Midbrain (tissue), 1 donor: ENCODE measurements around the gene BICDL2.

Source experiments
- DNase-seq: peaks from one replicate; lab custom pipeline; 2025; lab: John Stamatoyannopoulos, UW

BICDL2 gene

GRCh38 chr16:3009568-3010390, 27.0 kb downstream of the BICDL2 start:
- no peak for DNase-seq

DNA sequence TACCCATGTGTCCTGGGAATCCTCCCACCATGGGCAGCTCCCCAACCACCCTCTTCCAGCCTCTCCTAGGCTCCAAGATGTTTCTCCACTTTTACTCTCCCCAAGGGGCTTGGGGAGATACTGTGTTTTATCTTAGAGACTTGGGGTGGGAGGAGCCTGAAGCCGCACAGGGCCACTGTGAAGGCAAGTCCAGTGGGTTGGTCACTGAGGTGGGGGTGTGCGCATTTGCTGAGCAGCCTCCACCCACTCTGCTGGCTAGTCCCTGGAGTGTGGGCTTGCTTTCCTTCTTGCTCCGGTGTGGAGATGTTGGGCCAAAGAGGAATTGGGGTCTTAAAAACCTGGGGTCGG, 28.1 kb downstream of the BICDL2 start:
- no peak for DNase-seq

DNA sequence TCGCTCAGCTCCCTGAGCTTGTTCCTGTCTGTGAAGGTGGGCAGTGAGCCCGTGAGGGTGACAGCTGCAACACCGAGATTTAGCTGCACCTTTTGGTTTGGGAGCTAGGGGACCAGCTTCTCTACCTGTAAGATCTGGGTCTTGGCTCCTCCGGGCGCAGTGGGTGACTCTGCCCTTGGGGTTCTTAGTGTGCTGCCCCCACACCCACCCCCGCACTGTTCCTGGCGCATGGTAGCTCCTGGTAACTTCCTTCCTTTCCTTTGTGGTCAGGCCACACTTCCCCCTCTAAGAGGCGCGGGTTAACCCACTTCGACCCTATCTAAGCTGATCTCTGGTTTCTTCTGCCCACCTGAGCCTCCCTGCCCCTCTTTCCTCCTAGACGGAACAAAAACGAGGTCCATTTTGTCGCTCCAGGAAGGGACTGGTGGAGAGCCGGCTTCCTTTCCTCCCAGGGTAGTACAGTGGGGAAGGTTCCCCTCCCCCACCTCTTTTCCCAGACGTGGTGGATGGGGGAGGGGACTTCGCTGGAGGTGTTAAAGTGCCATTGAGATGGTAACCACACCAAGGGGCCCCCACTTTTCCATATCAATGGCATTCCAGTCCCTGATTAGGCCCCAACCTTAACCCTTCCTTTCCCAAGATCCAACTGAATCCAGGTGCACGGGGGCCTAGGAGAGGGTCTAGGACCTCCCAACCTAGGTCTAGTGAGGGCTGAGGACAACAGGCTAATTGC, 28.6 kb downstream of the BICDL2 start:
- no peak for DNase-seq

DNA sequence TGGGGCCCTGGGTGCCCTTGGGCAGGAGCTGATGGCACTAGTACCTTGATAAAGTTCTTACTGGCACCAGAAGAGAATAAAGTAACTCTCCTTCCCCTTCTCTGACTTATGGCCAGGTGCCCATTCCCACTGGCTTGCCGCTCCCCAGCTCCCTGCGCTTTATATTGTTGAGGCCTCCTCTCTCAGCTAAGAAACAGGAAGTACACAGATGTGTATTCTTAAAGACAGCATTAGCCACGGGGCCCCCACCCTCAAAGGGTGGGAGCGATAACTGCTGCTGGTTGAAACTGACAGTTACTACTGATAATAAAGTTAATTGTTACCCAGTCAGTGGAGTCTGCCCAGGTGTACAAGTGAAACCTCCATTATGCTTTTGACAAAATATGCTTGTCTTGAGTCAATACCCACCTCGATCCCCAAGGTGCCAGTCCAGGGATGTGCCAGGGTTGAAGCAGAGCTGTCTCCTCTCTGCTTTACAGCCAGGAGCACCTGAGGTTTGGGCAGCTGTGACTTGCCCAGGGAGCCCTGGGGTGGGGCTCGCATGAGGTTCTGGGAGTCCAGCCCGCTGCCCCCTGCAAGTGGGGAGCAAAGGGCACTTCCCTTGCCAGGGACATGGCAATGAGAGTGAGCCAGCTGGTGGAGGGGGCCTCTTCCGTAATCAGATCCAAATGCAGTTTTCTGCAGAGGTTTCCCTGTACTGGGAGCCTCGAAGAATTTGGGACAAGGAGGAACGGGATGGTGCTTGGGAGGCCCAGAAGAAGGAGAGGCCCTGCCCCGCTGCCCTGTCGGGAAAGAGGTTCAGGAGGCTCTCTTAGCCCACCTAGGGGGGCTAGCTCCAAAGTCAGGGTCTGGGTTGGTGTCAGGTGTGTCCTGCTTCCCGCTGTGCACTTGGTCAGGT, 29.4 kb downstream of the BICDL2 start:
- no peak for DNase-seq

- no peak for DNase-seq
These were observed 31.9 kb downstream of the BICDL2 start for GRCh38 chr16:3004781-3005284.

DNA sequence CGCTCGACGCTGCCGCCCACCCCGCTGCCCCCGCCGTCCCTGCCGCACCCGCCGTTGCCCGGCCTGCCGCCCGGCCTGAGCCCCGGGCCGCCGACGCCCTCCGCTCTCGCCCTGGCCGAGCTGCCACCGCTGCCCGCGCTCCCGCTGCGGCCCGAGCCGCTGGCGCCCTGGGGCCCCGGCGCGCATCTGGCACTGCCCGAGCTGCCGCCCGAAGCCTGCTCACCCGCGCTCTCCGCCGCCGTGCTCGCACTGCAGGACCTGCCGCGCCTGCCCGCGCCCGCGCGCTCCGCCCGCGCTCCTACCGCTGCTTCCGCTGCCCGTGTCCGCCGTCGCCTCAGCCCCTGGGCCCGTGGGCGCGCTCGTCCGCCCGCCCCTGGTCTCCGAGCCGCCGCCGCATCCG, 32.4 kb downstream of the BICDL2 start:
- DNase-seq: no peak

- DNase-seq: peak; percentile 100
These were observed 33.0 kb downstream of the BICDL2 start for GRCh38 chr16:3003582-3004270.

GRCh38 chr16:3001316-3001715, 35.4 kb downstream of the BICDL2 start:
- DNase-seq: no peak

GRCh38 chr16:3000540-3000939, 36.2 kb downstream of the BICDL2 start:
- DNase-seq: no peak

DNA sequence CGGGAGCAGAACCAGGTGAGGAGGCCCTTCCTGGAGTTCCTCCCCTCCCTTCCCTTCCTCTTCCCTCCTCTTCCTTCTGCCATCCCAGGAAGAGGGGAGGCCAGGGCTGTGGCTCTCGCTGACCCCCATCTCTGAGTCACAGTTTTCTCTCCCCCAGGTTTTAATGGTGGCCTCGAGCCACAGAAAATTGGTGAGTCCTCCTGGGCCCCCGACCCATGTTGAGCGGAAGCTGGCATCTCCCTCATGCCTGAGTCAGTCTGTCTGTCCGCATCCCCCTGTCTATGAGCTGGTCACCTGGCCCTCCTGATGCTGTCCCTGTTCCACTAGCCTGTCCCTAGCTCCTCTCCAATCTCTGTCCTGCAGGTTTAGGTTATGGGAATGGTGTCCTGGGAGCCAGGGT, 36.8 kb downstream of the BICDL2 start:
- no peak for DNase-seq

DNA sequence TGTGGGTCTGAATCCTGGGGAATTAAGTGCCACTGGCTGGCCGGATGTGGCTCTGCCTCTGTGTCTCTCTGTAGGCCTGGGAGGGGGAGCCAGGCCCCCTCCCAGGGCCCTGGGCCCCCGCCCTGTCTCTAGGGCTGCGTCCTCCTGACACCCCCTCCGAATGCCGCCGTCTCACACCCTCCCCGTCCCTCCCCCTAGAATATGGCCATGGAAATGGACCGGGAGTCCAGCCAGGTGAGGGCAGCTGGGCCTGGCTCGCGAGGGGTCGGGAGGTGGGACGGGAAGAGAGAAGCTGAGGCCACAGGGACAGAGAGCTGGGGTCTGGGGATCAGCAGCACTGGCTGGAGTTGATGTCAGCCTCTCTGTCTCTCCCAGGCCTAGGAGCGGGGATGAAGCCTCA, 40.4 kb downstream of the BICDL2 start:
- no peak for DNase-seq

- no peak for DNase-seq
These were observed 44.2 kb downstream of the BICDL2 start for GRCh38 chr16:2992383-2993081.

- DNase-seq: no peak
These were observed 45.0 kb downstream of the BICDL2 start for GRCh38 chr16:2991566-2992261.

GRCh38 chr16:2990891-2991290, 45.9 kb downstream of the BICDL2 start:
- no peak for DNase-seq

- DNase-seq: no peak
These were observed 48.1 kb downstream of the BICDL2 start for GRCh38 chr16:2988590-2989099.

DNA sequence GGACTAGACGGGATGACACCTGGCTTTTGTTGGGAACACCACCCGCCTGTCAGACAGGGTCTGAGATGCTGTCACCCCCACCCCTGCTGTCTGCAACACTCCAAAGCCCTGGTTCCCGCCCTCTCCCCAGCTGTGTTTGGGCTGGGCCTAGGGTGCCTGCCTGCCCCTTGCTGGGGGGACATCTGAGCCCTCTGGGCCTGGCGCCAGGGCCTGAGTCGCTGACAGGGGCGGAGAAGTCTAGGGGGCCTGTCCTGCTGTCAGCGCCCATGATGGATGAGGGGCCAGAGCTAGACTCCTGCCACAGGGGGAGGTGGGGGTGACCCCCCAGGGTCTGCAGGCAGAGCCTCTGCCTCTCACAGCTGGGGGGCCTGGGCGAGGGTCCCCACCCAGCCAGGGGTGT, 48.9 kb downstream of the BICDL2 start:
- DNase-seq: no peak

- DNase-seq: no peak
These were observed 49.5 kb downstream of the BICDL2 start for GRCh38 chr16:2987286-2987685.

- DNase-seq: no peak
These were observed 50.0 kb downstream of the BICDL2 start for GRCh38 chr16:2986623-2987188.

GRCh38 chr16:2985893-2986355, 50.8 kb downstream of the BICDL2 start:
- no peak for DNase-seq

GRCh38 chr16:2985462-2985861, 51.3 kb downstream of the BICDL2 start:
- DNase-seq: no peak
